Fibroblast of skin of abdomen (primary cell): ENCODE data around the gene KHK.

Source experiments
- DNase-seq: peaks from one replicate; pipeline ENCODE4 v3.0.0-alpha.2; 2013

KHK gene

DNA sequence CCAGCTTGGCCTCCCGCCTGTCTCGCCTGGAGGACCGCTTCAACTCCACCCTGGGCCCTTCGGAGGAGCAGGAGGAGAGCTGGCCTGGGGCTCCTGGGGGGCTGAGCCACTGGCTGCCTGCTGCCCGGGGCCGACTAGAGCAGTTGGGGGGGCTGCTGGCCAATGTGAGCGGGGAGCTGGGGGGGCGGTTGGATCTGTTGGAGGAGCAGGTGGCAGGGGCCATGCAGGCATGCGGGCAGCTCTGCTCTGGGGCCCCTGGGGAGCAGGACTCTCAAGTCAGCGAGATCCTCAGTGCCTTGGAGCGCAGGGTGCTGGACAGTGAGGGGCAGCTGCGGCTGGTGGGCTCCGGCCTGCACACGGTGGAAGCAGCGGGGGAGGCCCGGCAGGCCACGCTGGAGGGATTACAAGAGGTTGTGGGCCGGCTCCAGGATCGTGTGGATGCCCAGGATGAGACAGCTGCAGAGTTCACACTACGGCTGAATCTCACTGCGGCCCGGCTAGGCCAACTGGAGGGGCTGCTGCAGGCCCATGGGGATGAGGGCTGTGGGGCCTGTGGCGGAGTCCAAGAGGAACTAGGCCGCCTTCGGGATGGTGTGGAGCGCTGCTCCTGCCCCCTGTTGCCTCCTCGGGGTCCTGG, 3.7 kb upstream of the KHK start:
- no peak for DNase-seq

DNA sequence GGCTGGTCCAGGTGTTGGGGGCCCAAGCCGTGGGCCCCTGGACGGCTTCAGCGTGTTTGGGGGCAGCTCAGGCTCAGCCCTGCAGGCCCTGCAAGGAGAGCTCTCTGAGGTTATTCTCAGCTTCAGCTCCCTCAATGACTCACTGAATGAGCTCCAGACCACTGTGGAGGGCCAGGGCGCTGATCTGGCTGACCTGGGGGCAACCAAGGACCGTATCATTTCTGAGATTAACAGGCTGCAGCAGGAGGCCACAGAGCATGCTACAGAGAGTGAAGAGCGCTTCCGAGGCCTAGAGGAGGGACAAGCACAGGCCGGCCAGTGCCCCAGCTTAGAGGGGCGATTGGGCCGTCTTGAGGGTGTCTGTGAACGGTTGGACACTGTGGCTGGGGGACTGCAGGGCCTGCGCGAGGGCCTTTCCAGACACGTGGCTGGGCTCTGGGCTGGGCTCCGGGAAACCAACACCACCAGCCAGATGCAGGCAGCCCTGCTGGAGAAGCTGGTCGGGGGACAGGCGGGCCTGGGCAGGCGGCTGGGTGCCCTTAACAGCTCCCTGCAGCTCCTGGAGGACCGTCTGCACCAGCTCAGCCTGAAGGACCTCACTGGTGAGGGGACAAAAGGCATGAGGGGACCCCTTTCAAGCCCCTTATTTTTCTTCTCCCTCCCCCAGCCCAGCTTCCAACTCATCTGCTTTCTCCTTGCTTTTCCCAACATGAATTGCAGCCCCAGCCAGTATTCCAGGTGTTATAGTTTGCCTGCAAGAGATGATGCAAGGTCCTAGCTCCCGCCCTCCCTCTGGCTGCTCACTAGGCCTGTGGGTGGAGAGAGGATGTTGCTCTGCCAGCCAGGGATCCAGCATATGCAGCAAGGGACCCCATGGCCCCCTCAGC, 2.9 kb upstream of the KHK start:
- no peak for DNase-seq

DNA sequence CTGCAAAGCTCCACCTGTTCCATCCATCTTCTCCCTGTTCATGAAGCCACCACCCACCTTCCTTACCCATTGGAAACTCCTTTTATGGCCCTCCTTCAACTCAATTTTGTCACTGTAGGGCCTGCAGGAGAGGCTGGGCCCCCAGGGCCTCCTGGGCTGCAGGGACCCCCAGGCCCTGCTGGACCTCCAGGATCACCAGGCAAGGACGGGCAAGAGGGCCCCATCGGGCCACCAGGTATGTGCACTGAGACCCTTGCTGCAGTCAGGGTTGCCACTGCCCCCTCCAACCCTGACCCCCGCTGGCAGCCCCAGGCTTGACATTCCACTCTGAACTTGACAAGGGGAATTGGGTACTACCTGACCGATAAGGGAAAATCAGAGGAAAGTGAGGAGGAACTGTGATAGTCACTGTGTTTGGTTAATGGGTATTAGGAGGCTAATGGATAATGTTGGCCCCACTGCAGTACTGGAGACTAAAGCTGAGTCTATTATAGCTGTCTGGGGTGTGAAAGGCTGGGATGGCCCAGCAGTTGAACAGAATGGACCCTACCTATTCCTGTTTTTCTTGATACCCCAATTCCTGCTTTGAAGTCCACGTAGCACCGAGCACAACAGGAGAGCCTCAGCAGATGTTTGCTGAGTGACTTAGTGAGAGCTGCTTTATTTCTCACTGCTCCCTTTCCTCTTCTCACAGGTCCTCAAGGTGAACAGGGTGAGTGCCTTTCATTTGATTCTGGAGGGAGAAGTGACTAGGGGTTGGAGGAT, 2.1 kb upstream of the KHK start:
- DNase-seq: no peak

DNA sequence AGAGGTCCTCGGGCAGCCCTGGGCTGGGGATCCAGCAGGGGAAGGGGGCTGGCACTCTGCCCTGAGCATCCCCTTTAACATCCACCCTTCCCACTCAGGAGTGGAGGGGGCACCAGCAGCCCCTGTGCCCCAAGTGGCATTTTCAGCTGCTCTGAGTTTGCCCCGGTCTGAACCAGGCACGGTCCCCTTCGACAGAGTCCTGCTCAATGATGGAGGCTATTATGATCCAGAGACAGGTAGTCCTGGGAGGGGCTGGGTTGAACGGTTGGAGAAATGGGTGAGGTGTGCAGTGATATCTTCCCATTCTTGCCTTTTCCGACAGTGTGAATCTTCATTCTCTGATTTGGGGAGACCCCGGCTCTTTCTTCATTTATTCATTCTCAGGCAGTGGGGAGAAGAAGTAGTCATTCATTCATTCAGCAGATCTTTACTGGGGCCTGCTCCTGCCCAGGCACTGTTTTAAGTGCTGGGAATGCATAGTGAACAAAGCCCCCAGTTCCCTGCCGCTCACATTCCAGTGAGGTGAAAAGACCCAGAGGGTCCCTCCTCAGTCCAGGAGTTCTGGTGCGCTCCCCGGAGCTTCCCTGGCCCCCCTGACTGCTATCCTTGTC, 1.4 kb upstream of the KHK start:
- no peak for DNase-seq

DNA sequence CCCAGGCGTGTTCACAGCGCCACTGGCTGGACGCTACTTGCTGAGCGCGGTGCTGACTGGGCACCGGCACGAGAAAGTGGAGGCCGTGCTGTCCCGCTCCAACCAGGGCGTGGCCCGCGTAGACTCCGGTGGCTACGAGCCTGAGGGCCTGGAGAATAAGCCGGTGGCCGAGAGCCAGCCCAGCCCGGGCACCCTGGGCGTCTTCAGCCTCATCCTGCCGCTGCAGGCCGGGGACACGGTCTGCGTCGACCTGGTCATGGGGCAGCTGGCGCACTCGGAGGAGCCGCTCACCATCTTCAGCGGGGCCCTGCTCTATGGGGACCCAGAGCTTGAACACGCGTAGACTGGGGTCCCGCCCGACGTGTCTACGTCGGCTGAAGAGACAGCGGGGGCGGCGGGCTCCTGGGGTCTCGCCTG, 891 bp upstream of the KHK start:
- peak; percentile 58 for DNase-seq

DNA sequence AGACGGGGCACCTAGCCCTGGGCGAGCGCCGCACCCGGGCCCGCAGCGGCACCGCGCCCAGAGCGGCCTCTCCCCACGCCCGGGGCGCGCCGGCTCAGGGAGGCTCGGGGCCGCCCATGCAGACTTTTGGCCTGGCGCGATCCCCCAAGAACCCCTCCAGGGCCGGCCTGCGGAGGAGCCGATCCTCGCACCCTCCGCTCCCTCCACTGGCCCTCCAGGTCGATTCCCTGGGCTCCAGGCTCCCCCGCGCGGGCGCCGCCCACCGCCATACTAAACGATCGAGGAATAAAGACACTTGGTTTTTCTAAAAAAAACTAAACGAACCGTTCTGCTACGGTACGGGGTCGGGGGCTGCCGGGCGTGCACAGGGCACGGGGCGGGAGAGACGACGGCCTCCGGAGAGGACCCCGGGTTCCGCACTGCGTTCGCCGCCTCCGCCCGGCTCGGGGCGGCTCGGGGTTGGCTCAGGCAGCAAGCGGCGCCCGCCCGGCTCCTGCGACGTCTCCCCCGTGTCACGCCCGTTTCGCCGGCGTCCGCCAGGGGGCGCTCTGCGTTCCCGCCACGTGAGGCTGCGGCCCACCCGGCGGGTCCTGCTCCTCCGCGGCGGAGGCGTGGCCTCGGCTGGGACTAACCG, 365 bp upstream of the KHK start:
- DNase-seq: peak; percentile 91

DNA sequence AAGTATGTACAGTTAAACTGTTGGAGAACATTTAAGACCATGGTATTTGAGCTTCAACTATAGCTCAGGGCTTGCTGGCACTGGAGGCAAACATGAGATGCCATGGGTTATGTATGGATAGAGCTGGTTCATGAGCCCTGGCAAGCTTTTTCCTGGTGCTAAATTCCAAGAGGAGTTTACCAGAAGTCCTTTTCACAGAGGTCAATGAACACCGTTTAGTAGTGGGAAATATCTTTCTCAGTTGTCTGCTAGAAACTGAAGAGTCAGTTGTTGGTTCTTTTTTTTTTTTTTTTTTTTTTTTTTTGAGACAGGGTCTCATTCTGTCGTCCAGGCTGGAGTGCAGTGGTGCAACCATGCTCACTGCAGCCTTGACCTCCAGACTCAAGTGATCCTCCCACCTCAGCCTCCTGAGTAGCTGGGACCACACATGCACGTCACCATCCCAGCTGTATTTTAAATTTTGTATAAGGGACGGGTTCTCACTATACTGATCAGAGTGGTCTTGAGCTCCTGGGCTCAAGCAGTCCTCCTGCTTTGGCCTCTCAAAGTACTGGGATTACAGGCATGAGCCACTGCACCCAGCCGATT, 1.3 kb downstream of the KHK start:
- DNase-seq: no peak

DNA sequence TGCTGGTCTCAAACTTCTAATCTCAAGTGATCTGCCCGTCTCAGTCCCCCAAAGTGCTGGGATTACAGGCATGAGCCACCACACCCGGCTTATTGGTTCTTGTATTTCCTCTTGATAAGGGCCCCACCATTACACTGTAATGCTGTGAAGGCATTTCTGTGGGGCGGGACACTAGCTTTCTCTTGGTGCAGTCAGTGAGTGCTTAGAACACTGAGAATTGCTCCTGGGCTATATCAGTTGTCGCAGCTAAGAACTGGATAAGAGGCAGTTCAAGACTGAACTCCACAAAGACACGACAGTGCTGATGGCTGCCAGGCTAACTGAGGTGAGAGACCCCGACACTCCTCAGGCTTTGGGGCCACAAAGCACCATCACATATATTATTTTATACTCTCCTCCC, 2.1 kb downstream of the KHK start:
- no peak for DNase-seq

DNA sequence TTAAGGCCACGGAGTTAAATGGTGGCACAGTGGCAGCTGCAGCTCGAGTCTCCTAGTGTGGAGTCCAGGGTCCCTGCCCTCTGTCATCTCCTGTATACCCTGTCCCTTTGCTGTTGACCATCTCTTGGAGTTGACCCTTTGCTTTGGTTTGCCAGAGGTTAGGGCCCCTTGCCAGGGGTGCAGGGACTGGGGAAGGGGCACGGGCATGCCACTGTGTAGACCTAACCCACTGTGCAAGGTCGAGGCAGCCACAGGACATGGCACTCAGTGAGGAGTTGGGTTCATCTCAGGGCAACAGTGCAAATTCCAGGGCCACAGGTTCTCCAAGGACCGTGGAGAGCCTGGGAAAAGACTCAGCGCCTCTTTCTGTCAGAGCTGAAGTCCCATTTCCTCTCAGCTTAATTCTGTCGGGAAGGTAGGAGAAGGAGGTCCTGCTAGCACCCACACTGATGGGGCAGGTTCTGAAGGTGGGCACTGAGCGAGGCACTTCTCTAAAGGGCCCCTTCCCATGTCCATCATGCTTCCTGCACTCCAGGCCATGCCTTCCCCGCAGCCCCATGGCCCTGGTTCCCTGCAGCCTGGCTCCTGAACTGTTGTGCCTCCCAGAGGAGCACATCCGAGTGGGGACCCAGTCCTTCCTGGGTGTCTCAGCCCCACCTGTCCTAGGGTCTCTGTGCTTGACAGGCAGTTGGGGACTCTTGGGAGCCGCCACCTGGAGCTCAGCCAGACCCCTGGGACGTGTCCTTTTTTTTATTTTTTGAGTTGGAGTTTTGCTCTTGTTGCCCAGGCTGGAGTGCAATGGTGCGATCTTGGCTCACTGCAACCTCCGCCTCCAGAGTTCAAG, 2.8 kb downstream of the KHK start:
- DNase-seq: no peak

DNA sequence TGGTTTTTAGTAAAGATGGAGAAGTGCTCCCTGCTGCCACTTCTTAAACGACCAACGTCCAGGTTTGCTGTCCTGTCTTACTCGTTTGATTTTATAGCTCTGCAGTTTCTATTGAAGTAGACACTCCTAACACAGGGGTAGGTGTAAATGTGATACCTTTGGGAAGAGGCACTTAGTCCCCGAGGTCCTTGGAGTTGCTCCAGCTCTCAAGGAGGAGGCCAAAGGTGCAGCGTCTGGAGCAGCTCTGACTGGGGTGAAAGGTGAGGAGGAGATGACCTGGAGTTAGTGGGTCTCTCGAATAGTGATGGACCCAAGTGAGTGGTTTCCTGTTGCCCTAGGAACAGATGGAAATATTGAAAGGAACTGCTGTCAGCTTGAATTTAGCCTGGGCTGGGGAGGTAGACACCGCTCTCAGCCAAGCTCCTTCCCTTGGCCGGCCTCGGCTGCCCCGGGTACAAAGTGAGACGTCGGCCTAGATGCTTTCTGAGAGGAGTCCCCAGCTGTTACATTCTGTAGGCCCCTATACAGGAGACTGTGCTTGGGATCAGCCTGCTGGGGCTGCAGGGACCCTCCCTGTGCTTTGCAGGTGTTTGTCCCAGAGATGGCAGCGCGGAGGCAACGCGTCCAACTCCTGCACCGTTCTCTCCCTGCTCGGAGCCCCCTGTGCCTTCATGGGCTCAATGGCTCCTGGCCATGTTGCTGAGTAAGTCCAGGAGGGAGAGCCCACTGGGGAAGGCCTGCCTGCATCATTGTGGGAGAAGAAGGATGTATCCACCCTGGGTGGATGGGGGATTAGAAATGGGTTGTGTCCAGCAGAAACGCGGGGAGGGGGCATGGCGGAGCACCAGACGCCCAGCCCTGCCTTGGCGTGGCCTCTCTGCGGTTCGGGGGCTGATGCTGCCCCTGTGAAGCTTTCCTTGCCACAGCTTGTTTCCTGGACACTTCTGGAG, 5.4 kb downstream of the KHK start:
- no peak for DNase-seq

DNA sequence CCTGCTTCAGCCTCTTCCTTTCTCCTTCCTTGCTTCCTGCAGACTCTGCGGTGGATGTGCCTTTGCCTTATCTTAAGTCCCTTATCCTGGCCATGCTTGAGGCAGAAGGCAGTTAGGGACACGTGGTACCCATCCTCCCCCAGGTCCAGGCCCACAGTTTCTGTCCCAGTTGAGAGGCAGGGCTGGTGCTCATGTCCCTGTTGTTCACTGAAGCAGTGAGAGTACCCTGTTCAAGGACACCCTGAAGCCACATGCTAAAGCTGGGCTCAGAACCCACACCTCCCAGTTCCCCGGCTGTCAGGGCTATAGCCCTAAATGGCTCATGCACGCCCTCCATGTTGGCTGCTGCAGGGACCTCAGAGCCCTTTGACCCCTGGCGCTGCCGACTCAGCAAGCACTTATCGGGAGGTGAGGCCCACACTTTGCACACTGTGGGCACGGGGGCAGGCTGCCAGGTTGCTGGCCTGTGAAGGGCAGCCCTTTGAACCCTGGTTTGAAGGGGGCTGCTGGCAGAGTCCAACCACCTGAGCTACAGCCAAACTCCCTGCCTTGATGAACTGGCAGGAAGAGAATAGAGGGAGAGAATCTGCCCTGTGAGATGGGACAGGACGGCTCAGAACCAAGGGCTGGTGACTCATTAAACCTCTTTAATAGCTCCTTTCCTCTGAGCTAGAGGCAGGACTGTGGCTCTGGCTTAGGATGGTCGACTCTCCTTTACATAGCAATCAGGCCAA, 6.3 kb downstream of the KHK start:
- DNase-seq: no peak

DNA sequence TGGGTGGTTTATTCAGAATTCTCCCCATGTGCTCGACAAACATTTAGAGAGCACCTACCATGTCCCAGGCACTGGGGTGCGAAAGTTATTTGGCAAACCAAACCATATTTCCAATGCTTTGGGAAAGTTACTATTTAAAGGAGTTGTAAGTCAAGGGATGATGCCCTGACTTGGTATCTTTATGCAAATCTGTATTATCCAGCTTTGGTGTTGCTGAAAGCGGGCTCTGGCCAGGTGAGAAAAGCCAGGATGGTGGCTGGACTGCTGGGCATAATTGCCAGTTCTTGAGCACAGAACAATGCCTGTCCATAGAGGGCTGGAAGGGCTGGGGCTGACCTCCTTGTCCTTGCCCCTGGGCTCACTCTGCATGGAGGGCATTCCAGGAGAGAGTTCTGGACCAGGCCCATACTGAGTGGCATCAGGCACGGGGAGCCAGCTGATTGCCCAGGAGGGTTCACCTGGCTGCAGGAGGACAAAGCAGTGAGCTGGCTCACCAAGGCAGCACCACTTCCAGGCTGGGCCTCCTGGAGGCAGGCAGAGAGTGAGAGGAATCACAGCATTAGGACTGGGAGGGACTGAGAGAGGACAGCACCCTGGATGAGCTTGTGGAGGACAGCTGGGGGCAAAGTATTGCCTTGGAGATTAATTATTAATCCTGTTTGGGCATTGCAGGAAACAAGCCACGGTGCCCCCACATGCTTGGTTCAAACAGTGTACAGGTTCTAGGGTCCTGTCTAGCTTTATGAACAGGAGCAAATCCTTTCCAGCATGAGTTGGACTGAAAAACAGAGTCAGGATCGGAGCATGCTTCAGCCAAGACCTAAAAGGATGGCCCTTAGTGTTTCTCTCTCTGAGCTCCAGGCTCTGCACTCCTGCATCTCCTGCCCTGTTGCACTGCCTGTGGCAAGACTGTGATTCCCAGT, 7.1 kb downstream of the KHK start:
- no peak for DNase-seq

DNA sequence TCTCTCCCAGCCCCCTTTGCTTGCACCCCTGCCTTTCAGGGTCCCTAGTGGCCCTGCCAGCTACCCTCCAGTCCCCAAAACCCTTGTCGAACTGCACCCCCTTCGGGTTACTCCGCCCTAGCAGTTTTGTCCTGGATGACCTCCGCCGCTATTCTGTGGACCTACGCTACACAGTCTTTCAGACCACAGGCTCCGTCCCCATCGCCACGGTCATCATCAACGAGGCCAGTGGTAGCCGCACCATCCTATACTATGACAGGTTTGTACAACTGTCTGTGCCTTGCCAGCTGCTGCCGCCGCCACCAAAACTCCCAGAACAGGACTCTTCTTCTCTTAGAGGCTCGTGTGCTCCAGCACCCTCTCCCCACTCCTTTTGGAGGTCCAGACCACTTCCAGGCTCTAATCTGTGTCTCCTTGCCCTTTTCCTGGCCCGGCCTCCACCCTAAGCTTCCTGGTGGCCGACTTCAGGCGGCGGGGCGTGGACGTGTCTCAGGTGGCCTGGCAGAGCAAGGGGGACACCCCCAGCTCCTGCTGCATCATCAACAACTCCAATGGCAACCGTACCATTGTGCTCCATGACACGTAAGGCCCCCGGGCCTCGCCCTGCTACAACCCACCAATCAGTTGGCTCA, 7.9 kb downstream of the KHK start:
- no peak for DNase-seq

DNA sequence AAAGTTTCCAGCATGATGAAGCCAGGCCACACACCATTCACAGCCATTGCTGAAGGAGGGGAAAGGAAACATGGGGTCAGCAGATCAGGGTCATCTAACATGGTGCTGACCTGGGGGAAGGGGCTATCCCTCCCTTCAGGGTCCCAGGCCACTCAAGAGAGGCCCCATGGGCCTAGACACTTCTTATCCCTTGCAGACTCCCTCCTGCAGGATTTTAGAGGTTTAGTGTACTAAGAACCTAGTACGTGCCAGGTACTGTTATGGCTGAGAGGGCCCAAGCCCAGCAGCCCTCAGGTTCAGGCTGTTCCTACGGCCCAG, 8.8 kb downstream of the KHK start:
- DNase-seq: no peak

DNA sequence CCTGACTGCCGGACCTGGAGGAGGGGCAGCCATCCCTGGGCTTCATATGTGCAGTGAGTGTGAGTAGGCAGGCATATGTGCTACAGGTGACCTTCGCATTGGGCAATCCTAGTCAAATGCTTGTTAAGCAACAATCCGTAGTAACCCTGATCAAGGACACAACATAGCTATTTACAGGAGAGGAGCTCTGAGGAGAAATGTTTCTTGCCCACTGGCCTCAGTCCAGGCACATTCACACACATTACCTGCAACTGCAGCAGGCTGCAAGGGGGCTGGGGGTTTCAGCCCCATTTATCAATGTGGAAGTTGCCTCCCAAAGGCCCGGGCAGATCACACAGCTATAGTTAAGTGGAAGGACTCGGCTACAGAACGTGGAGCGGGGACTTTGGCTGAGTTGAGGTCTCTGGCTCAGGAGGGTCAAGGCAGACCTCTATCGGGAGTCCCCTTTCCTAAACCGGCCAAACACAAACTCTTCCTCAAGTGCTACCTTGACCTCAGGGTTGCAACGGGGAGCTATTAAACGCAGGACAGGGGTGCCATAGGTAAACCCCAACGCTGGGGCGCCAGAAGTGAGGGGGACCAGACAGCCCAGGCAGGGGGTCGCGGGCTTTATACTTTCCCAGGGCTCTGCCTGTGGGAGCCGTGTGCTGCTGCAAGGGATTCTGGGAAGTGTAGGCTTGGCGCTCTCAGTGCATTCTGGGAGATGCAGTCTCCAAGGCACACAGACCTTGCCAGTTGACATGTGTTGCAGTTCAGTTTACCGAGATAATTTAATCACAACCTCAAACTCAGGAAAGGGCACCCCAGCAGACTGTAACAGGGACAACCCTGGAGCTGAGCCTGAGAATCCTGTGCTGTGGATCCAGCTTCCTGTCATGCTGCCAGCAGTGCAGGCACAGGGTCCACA, 9.4 kb downstream of the KHK start:
- peak; percentile 58 for DNase-seq

DNA sequence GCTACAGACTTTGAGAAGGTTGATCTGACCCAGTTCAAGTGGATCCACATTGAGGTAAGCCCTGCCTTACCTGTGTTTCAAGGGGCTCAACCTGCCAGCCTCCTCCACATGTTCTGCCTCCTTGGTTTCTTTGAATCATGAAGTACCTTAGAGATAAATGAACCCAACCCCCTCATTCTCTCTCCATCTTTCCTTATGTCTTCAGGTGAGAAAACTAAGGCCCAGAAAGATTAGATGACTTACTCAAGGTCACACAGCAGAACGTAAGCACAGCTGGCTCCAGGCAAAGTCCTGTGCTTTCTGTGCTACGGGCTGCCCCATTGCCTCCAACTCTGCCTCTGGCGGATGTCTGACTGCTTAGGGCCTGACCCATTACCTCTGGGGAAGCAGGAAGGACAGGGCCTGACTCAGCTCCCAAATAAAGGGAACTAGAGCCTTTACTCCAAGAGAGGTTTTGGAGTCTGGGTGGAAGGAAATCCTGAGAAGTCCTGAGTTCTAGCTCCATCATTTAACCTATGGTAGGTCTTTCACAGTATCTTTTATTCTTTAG, 10.3 kb downstream of the KHK start:
- DNase-seq: no peak
